NK-92 (cell line): Measurements from ENCODE around the gene OXSR1.
"Not testable (repeated sequence)": the region's sequence is repeated elsewhere in the genome, so short reads cannot be mapped to it uniquely, and the experiment has no call there.

Experiments
- DNase-seq: peaks from one replicate; lab custom pipeline; 2025; ENCODE audit not compliant: unreplicated experiment; lab: John Stamatoyannopoulos, UW

The OXSR1 gene

DNA sequence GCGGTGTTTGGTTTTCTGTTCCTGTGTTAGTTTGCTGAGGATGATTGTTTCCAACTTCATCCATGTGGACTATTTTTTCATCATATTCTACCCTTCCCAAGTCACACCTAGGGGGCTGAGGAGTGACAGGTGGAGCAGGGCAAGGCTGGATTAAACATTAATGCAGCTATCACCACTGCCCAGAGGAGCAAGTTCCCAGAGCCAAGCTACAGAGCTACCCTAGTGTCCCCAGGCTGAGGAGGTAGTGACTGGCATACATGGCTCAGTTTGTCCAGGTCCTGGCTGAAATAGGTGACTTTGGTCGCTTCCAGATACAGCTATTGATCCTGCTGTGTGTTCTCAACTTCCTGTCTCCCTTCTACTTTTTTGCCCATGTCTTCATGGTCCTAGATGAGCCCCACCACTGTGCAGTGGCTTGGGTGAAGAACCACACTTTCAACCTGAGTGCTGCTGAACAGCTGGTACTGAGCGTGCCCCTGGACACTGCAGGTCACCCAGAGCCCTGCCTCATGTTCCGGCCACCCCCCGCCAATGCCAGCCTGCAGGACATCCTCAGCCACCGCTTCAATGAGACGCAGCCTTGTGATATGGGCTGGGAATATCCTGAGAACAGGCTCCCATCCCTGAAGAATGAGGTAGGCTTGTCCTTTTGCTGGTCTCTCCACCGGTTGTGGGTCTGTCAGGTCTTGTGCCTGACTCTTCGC, 100.4 kb downstream of the OXSR1 start, which contains the start of gene SLC22A13:
Gene SLC22A13, plus strand, starts transcription at position 209 of the 704 bp plus-strand sequence. Its CDS starts 49 bp downstream, at position 258.
- DNase-seq: no peak

DNA sequence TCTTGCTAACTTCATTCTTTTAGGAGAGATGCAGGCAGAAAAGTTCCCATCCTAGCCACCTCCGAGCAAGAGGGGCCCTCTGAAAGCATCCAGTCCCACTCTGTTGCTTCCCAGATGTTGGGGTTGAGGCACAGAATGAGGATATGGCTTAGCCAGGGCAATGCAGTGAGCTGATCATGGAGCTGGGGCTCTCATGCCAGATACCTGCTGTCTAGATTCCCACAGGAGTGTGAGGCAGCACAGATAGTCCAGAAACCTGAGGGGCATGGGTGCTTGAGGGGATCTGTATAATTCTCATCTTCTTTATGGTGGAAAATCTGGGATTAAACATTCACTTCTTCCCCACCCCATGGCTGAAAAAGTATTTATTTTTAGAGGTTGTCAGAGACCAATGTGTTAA, 101.5 kb downstream of the OXSR1 start:
- DNase-seq: no peak

DNA sequence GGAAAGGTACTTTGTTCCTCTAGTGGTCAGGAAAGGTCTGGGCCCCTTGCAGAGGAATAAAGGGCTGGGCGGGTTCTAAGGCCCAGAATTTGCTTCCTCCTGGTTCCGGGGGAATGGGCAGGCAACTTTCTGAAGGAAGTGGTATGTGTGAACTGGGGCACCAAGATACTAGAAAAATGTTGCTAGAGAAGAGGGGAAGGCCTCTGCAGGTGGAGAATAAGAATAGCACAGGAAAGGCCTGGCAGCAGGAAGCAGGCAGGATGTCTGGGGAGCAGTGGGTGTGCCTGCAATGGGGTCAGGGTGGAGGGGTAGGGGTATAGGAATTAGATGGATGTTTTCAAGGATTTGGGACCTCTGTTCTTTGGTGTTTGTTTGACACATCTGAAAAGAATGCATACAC, 102.3 kb downstream of the OXSR1 start:
- DNase-seq: no peak

DNA sequence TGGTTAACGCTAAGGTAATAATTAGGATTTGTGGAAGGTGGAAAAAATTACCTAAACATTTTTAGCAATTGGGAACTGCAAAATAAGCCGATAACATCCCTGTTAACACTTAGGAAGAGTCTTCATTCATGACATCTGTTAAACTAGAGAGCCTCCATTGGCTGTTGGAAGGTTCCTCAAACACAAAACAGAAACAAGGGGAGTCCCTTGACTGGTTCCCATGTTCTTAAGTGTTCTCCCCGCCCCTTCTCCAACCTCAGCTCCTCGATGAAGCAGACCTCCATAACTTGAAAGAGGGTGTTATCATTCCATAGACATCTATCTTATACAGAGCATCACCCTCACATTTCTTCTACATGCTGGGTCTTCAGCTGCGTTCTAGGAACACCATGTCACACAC, 102.8 kb downstream of the OXSR1 start:
- no peak for DNase-seq

DNA sequence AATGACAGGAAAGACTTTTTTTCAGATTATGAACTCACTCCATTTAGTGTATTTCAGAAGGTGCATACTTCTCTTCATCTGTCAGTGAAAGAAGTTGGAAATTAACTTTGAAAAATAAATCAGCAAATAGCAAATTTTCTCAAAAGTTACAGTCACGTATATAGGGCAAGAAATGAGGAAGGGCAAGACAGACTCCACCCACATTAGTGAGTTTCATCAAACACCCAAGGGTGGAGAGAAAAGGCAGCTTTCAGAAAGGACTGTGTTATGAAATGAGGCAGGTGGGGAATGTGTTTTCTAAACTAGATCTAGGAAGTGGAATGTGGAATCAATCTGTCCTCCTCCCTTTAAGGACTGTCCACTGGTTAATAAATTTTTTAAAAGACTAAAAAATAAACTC, 103.2 kb downstream of the OXSR1 start:
- no peak for DNase-seq

DNA sequence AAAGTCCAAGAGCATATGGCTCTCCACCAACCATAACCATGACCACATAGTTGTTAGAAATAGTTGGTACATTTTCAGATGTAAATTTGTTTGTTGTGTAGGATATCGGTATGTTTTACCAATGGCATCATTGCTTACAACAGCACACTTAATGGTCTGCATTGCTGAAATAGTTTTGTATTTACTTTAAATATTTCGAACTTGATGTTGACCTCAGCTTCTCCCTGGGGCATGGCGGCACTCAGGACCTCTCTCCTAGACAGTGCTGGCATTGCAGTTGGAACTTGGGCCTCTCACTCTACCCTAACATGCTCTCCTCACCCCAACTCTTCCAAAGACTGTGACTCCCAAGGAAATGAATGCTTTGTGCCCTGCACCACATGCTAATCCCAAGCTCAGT, 105.3 kb downstream of the OXSR1 start:
- DNase-seq: no peak

DNA sequence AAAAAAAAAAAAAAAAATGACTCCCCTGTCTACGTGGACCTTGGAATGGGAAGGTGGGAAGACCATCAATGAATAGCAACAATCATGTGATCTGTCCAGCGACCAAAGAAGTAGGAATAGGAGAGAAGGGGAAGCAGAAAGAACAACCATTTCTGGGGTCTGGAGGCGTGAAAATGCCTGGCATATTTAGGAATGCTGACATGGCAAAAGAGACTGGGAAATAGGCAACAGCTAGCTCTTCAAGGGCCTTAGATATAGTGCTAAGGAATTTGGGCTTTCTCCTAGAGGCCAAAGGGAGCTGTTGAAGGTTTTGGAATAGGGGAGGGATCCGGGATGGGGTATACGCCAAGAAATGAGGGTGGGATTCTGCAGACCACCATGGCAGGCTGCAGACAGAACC, 106.2 kb downstream of the OXSR1 start:
- no peak for DNase-seq

DNA sequence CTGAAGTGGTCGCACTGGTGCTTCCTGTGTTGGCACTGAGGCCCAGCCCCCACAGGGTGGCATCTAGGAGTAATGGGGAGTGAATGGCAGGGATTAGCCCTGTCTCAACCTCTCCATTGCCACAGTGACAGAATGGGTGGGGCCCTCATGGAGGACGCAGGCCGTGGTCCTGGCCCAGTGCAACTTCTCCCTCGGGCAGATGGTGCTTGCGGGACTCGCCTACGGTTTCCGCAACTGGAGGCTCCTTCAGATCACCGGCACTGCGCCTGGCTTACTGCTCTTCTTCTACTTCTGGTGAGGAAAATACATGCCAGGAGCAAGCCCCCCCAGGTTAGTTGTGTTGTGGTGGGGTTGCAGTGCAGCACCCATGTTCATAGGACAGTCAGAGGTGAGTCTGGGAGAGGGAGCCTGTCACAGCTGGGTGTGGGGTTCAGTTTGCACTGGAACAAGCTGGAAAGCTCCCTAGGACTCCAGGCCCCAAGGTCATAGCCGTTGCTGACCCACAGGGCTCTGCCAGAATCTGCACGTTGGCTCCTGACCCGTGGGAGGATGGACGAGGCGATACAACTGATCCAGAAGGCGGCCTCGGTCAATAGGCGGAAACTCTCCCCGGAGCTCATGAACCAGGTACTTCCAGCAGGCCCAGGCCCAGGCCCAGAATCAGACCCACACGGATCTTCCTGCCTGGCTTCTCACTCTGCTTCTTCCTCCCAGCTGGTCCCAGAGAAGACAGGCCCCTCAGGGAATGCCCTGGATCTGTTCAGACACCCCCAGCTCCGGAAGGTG, 109.7 kb downstream of the OXSR1 start:
- DNase-seq: no peak

DNA sequence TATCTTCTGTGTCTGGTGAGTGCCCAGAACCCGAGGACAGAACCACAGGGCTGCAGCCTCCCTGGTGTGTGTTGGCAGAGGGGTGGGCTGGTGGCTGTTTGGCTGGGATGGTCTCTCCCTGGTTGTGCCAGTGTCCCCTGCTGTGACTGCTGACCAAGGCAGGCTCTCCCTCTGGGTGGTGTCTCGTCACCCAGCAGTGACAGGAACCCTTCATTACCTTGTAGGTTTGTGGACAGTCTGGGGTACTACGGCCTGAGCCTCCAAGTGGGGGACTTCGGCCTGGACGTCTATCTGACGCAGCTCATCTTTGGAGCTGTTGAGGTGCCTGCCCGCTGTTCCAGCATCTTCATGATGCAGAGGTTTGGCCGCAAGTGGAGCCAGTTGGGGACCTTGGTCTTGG, 110.3 kb downstream of the OXSR1 start:
- no peak for DNase-seq

DNA sequence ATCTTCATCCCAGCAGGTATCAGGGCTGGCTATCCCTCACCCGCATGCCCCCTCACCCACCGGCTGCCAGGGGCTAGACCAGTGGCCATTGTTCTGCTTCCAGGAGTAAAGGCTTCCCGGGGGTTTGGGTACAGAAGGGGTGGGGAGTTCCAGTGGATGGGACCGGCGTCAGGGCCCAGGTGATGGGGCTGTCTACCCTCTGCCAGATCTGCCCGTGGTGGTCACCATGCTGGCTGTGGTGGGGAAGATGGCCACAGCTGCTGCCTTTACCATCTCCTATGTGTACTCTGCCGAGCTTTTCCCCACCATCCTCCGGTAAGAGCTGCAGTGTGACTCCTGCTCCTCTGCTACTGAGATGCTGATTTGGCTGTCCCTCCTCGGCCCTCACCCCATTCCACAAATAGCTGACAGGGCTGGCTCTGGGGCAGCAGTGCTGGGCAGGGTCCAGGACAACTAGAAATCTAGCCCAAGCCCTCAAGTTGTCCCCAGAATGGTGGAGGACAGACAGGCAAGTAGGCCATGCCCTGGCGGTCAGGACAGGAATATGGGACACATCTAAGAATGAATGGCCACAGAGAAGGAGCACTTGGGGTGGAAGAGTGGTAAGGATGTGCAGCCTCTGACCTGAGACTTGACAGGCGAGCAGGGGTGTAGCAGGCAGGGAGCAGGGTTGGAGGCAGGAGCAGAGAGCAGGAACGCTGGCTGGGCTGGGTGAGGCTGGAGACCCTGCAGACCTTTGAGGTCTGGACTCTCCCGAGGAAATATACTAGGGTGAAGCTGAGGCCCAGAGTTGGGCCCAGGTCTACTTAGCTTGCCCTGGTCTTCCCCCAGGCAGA, 111.0 kb downstream of the OXSR1 start:
- DNase-seq: no peak

DNA sequence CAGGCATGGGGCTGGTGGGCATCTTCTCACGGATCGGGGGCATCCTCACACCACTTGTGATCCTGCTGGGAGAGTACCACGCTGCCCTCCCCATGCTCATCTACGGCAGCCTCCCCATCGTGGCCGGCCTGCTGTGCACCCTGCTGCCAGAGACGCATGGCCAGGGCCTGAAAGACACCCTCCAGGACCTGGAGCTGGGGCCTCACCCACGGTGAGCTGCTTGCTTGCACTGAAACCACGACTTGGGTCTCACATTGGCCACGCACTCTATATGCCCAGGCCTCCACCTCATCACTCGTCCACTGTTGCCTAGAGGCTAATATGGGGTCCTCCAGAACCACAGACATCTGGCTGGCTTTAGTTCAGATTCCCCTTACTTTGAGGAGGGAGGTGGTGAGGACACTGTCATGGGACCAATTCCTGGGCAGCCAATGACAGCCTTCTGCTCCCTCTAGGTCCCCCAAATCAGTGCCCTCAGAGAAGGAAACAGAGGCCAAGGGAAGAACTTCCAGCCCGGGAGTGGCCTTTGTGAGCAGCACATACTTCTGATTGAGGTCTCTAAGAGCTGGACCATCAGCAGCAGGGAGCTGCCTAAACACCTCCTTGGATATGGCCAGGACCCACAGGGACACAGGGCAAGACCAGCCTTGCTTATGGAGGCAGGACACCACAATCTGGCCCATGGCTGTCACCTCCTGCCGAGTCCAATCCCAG, 111.7 kb downstream of the OXSR1 start:
- DNase-seq: no peak

DNA sequence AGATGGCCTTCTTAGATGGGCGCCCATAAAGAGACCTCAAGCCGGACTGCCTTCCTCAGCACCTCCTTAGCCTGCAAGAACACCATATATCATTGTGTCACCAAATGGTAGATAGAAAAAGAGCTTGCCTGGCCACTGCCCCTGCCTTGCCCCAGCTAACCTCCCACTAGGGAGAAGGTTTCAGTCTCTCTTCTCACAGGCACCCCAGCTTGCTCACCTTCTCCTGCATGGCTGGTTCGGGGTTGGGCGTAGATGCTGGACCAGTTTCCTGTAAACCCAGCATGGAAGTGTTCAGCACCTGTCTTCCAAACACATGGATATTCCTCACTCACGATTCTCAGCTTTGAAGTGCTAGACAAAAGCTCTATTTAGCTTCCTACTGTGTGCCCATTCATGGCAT, 113.5 kb downstream of the OXSR1 start:
- DNase-seq: no peak

DNA sequence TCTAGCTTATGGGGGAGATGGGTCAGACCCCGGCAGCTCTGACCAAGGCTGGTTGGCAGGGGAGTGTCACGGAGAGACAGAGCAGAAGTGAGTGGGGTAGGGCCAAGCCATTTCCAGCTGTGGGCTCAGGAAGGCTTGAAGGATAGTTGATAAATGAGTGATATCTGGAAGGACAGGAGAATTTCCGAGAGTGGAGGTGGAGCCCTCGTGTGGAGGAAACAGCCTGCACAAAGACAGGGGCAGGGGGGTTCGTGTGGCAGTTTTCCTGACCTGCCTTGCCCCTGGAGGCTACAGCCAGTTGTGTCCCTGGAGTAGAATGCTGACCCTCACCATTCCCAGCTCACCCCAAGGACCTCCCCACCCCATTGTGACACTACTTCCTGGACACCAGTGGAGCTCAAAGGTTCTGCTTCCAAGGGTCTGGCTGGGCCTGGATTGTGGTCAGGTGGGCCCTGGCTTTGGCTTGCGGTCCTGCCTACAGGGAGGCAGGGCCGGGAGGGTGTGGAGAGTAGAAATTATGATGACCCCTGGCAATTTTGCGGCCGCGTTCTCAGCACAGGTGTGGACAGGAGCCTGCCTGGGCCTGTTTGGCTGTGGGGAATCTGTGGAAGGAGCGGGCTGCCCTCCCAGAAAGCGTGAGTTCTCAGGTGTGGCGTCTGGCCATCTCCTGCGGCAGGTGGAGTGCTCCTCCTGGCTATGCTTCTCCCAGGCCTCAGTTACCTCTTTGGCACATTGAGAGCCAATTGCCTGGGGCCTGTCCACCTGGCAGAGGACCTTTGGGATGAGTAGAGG, 116.8 kb downstream of the OXSR1 start, which contains the start of gene SLC22A14:
Gene SLC22A14, plus strand, starts transcription at position 400 of the 792 bp plus-strand sequence. CDS start 23,733 bp downstream, outside the sequence.
- no peak for DNase-seq

DNA sequence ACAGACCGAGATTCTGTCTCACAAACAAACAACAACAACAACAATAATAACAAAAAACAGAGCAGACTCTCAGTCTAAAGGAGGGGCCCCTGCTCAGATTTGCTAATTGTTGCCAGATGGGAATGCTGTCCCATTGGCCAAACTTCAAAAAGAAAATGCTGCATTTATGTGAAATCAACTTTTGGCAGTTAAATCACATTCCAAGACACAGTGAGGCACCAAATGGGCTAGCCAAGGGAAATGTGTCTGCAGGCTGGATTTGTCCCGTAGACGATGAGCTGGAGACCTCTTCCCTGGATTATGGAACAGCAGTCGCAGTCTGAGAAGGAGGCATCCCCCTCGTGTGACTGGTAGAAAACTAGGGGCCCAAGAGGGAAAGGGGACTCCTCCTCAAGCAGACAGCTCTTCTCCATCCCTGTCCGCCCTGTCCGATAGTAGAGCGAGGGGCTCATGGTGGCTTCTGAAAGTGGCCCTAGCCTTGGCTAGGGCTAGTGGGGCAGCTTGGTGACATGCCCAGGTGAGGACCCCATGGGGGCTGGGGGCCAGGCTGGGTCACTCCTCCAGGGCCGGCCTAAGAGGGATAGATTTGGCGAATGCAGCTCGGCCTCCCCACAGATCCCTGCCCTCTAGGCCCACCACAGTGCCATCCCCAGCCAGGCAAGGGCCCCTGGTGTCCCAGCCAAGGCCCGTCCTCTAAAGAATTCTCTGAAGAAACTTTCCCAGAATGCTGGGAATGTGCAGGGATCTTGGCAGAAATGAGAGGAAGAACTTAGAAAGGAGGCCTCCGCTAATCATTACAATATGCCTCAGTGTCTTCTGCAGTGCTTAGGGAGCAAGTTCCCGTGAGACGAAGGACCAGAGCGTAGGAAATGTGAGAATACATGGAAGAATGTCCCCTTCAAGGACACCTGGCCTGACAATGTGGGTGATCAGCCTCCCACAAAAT, 118.7 kb downstream of the OXSR1 start:
- DNase-seq: no peak

DNA sequence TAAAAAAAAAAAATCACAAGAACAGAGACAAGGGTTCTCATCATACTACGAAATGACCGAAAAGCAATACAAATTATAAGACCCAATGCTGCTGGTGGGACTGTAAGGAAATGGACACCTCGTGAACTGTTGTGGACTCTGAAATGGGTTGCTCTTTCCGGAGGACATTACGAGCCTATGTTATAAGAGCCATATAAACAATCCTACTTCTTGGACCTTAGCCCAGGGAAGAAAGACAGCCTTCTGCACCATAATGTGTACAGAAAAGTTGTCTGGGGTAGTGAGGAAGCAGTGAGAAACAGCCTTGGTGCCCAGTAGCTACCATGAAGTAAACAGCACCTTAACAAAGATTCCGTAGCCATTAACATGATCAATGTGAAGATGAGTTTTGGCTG, 119.4 kb downstream of the OXSR1 start:
- DNase-seq: no peak

DNA sequence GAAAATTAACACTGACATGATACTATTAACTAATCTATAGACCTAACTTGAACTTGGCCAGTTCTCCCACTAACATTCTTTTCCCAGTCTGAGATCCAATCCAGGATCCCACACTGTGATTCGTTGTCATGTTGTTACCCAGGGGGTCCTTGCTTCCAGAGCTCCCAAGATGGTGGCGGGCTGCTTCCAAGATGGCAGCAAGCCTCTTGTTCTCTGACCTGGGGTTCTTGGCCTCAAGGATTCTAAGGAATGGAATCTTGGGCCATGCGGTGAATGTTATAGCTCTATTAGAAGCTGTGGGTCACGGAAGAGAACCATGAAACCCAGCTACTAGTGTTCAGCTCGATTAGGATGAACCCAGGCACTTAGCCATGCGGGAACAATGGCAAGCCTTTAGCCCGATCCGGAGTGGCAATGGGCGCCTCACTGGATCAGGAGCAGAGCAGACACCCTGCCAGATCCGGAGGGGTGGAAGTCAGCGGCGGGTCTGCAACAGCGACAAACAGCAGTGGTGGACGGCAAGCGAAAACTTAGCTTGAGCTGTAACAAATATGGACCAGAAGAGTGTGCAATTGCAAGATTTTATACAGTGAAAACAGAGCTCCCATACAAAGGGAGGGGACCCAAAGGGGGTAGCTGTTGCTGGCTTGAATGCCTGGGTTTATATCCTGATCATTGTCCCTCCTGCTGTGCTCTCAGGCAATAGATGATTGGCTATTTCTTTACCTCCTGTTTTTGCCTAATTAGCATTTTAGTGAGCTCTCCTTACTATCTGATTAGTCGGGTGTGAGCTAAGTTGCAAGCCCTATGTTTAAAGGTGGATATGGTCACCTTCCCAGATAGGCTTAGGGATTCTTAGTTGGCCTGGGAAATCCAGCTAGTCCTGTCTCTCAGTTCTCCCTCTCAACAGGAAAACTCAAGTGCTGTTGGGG, 124.2 kb downstream of the OXSR1 start:
- DNase-seq: not testable (repeated sequence)

DNA sequence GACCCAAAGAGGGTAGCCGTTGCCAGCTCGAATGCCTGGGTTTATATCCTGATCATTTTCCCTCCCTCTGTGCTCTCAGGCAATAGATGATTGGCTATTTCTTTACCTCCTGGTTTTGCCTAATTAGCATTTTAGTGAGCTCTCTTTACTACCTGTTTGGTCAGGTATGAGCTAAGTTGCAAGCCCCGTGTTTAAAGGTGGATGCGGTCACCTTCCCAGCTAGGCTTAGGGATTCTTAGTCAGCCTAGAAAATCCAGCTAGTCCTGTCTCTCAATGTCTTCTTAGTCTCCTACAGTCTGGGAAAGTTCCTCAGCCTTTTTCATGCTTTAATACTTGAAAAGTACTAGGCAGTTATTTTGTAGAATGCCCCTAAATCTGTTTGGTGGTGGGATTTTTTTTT, 131.7 kb downstream of the OXSR1 start:
- not testable (repeated sequence) for DNase-seq

DNA sequence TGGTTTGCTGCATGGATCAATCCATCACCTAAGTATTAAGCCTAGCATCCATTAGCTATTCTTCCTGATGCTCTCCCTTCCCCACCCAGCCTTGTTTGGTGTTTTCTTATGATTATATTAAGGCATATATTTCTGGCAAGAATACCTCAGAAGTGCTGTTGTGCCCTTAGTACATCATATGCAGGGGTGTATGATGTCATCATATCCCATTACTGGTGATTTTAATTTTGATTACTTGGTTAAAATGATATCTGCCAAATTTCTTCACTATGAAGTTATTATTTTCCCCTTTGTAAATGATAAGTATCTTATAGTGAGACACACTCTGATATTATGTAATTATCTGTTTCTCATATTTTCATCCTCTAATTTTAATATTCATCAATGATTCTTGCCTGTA, 132.2 kb downstream of the OXSR1 start:
- DNase-seq: no peak
